ENCODE measurements around the gene GIMAP7. TPM values are rescaled to one million over a fixed set of nuclear protein-coding genes. Genes with fewer than 3 reads are reported as not detected.

GIMAP7 gene
- polyA plus RNA-seq, 1 of the 3 experiments (the other 2 are of a cell fraction) = not detected

GRCh38 chr7:150476285-150476684 lies 38.4 kb upstream of the GIMAP7 start:
- CTCF ChIA-PET = interaction anchor here (1.0 to 1.3 kb wide), 2 partner anchors 10 to 27 kb away, joined by 3 read pairs; no protein-coding TSS in a partner anchor
- WGBS (ENCODE audit: low lambda C conversion rate) = 29% methylated on average over 3 of the region's 3 CpGs

GRCh38 chr7:150476819-150477631 lies 37.6 kb upstream of the GIMAP7 start:
- peaks cover 62% of the 10 kb centered on the region for H3K27me3 ChIP-seq (ENCODE audit: insufficient read depth)
- no peak for DNase-seq
- H3K4me1 ChIP-seq (ENCODE audit: control insufficient read depth in 1 of 2, insufficient read depth in 2 of 2, low read depth in 1 of 2, low read length in 1 of 2) = no peaks in the 10 kb centered on the region
- no peak overlapping the region for H2AFZ ChIP-seq (ENCODE audit: low read depth)
- 13% methylated on average over 25 of the region's 25 CpGs for WGBS (ENCODE audit: low lambda C conversion rate)
- ChIA-PET CTCF (interaction anchor here (1.0 kb wide), 1 partner anchor 28 kb away, joined by 5 read pairs; no protein-coding TSS in a partner anchor), POLR2A (no interaction called here)
- no peak overlapping the region for H3K4me3 ChIP-seq (ENCODE audit: low read depth in 2 of 2, low read length in 1 of 2)
- H3K9me2 ChIP-seq = no peaks in the 10 kb centered on the region
- no peak overlapping the region for H3K27ac ChIP-seq (ENCODE audit: low read depth in 2 of 2, low read length in 1 of 2)
- H3K36me3 ChIP-seq (replicated peaks in 1 of 2; ENCODE audit: control insufficient read depth in 1 of 2, insufficient read depth in 2 of 2, low read length in 1 of 2) = no peaks in the 10 kb centered on the region
- no peak overlapping the region for H3K9ac ChIP-seq
- H3K4me2 ChIP-seq = no peak overlapping the region
- H3K79me2 ChIP-seq (ENCODE audit: insufficient read depth) = no peaks in the 10 kb centered on the region
- H4K20me1 ChIP-seq (ENCODE audit: insufficient read depth) = no peaks in the 10 kb centered on the region
- no peaks in the 10 kb centered on the region for H3F3A ChIP-seq (replicated peaks; ENCODE audit: insufficient read depth)
- no peaks in the 10 kb centered on the region for H3K9me3 ChIP-seq
- TF ChIP-seq GABPA (IDR thresholded peaks at IDR 0.05; ENCODE audit: low read depth) = no peak
- no peak for TF ChIP-seq GATA2 (CRISPR knock-in tag; IDR thresholded peaks at IDR 0.05)
- TF ChIP-seq YY1 (IDR thresholded peaks at IDR 0.05; ENCODE audit: low read depth) = no peak
- no peak for TF ChIP-seq REST (IDR thresholded peaks at IDR 0.05; ENCODE audit: low read depth, low read length)
- no peak for TF ChIP-seq FOSL2 (IDR thresholded peaks at IDR 0.05; ENCODE audit: borderline replicate concordance, low read depth)
- TF ChIP-seq TAF1 (IDR thresholded peaks at IDR 0.05; ENCODE audit: borderline replicate concordance, low read depth, low read length) = no peak

More at GRCh38 chr7:150476285-150476684, 38.4 kb upstream of the GIMAP7 start:
- no peak overlapping the region for H3K9ac ChIP-seq
- H3K9me3 ChIP-seq = no peaks in the 10 kb centered on the region
- no peaks in the 10 kb centered on the region for H3K4me1 ChIP-seq (ENCODE audit: control insufficient read depth in 1 of 2, insufficient read depth in 2 of 2, low read depth in 1 of 2, low read length in 1 of 2)
- H3F3A ChIP-seq (replicated peaks; ENCODE audit: insufficient read depth) = no peaks in the 10 kb centered on the region
- H3K9me2 ChIP-seq = no peaks in the 10 kb centered on the region
- TF ChIP-seq SMC3 (IDR thresholded peaks at IDR 0.05; ENCODE audit: low read depth, low read length) (no peak), CHD2 (IDR thresholded peaks at IDR 0.05; ENCODE audit: low read length, partially characterized antibody) (no peak), ZBTB33 (IDR thresholded peaks at IDR 0.05; ENCODE audit: borderline replicate concordance, low read depth) (no peak), NRF1 (IDR thresholded peaks at IDR 0.05; ENCODE audit: low read depth, low read length) (no peak), FOSL2 (IDR thresholded peaks at IDR 0.05; ENCODE audit: borderline replicate concordance, low read depth) (no peak), YY1 (IDR thresholded peaks at IDR 0.05; ENCODE audit: low read depth) (no peak), SIN3A (IDR thresholded peaks at IDR 0.05; ENCODE audit: borderline replicate concordance, low read depth, low read length) (no peak), RFX5 (IDR thresholded peaks at IDR 0.05; ENCODE audit: low read length) (no peak), FOXM1 (IDR thresholded peaks at IDR 0.05; ENCODE audit: low read depth) (no peak), RXRA (IDR thresholded peaks at IDR 0.05; ENCODE audit: borderline replicate concordance, low read depth) (no peak)
- TF ChIP-seq, protein P1, sequence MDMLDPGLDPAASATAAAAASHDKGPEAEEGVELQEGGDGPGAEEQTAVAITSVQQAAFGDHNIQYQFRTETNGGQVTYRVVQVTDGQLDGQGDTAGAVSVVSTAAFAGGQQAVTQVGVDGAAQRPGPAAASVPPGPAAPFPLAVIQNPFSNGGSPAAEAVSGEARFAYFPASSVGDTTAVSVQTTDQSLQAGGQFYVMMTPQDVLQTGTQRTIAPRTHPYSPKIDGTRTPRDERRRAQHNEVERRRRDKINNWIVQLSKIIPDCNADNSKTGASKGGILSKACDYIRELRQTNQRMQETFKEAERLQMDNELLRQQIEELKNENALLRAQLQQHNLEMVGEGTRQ (IDR thresholded peaks at IDR 0.05; ENCODE audit: borderline replicate concordance, low read depth, low read length) = no peak
- TF ChIP-seq, protein P2, sequence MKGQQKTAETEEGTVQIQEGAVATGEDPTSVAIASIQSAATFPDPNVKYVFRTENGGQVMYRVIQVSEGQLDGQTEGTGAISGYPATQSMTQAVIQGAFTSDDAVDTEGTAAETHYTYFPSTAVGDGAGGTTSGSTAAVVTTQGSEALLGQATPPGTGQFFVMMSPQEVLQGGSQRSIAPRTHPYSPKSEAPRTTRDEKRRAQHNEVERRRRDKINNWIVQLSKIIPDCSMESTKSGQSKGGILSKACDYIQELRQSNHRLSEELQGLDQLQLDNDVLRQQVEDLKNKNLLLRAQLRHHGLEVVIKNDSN (IDR thresholded peaks at IDR 0.05; ENCODE audit: borderline replicate concordance, low read depth) = no peak
- no peaks in the 10 kb centered on the region for H4K20me1 ChIP-seq (ENCODE audit: insufficient read depth)
- no peak overlapping the region for H3K4me2 ChIP-seq
- no peak overlapping the region for H3K4me3 ChIP-seq (ENCODE audit: low read depth in 2 of 2, low read length in 1 of 2)
- H2AFZ ChIP-seq (ENCODE audit: low read depth) = no peak overlapping the region
- no peaks in the 10 kb centered on the region for H3K36me3 ChIP-seq (replicated peaks in 1 of 2; ENCODE audit: control insufficient read depth in 1 of 2, insufficient read depth in 2 of 2, low read length in 1 of 2)
- no peak overlapping the region for H3K27ac ChIP-seq (ENCODE audit: low read depth in 2 of 2, low read length in 1 of 2)
- peaks cover 55% of the 10 kb centered on the region for H3K27me3 ChIP-seq (ENCODE audit: insufficient read depth)
- H3K79me2 ChIP-seq (ENCODE audit: insufficient read depth) = no peaks in the 10 kb centered on the region
- POLR2A ChIA-PET = no interaction called here
- no peak for DNase-seq

All from SK-N-SH (cell line).